H1 (cell line): Measurements from ENCODE around the gene SNX20. TPM values are rescaled to one million over a fixed set of nuclear protein-coding genes. Genes with fewer than 3 reads are reported as not detected.

Source experiments
- CTCF ChIA-PET: fragments of 300-600 bp; sonication (Branson Sonifier 250); formaldehyde crosslinking; loops from one replicate; lab custom pipeline; 2021; ENCODE audit not compliant: partially characterized antibody; lab: Charles Lee
- POLR2A ChIA-PET: fragments of 300-600 bp; sonication (Branson Sonifier 250); formaldehyde crosslinking; loops from one replicate; lab custom pipeline; 2021; ENCODE audit warnings: inconsistent platforms; ENCODE audit not compliant: partially characterized antibody; lab: Charles Lee
- DNase-seq, 2 experiments: peaks; one replicate each; pipeline versions ENCODE4 v3.0.0 to v3.0.0-alpha.2; 2010 to 2022; ENCODE audit warnings: low spot score in 2 of 2, low read depth in 1 of 2, mixed read lengths in 1 of 2
- FAIRE-seq: peaks from 2 replicates; lab custom pipeline; 2011; peaks lifted over from hg19 to GRCh38; lab: Jason Lieb, UNC
- H2AFZ ChIP-seq: 2 replicates; pipeline ENCODE4 v1.8.1; 2012; ENCODE audit warnings: low read length, inconsistent platforms
- H2AK5ac ChIP-seq: 2 replicates; pipeline ENCODE4 v1.6.1; 2013; ENCODE audit warnings: low read depth, low read length
- H2BK120ac ChIP-seq: replicated peaks from 2 replicates; pipeline ENCODE3; 2013; ENCODE audit warnings: low read depth, low read length, inconsistent platforms
- H2BK12ac ChIP-seq: 2 replicates; pipeline ENCODE4 v1.6.1; 2013; ENCODE audit warnings: low read depth, low read length
- H2BK15ac ChIP-seq: 2 replicates; pipeline ENCODE4 v1.6.1; 2013; ENCODE audit warnings: low read length
- H2BK20ac ChIP-seq: 2 replicates; pipeline ENCODE4 v1.6.1; 2013; ENCODE audit warnings: low read length
- H2BK5ac ChIP-seq: 2 replicates; pipeline ENCODE4 v1.6.1; 2013; ENCODE audit warnings: low read depth, low read length
- H3K14ac ChIP-seq: 2 replicates; pipeline ENCODE4 v1.6.1; 2013; ENCODE audit warnings: inconsistent platforms; ENCODE audit not compliant: insufficient read length
- H3K18ac ChIP-seq: 2 replicates; pipeline ENCODE4 v1.6.1; 2013; ENCODE audit warnings: low read length; ENCODE audit errors: extremely low read depth
- H3K23ac ChIP-seq: 2 replicates; pipeline ENCODE4 v1.6.1; 2013; ENCODE audit warnings: inconsistent platforms; ENCODE audit not compliant: insufficient read length
- H3K23me2 ChIP-seq: 2 replicates; pipeline ENCODE4 v1.6.1; 2013; ENCODE audit warnings: low read depth, low read length
- H3K27ac ChIP-seq: 2 replicates; pipeline ENCODE4 v1.6.1; 2011; ENCODE audit warnings: low read depth, low read length, inconsistent platforms
- H3K27me3 ChIP-seq, 4 experiments: replicated peaks in 1 of 4; 1 replicate in 1 of 4; 2 replicates in 3 of 4; pipeline versions ENCODE4 v1.6.1 to v1.8.1; 2011 to 2013; ENCODE audit warnings: low read length in 3 of 4, mild to moderate bottlenecking in 3 of 4, inconsistent platforms in 2 of 4, mixed read lengths in 2 of 4, moderate library complexity in 1 of 4; ENCODE audit not compliant: control insufficient read depth in 3 of 4, insufficient read depth in 3 of 4; ENCODE audit errors: extremely low read depth in 1 of 4
- H3K36me3 ChIP-seq, 4 experiments: 2 replicates each; pipeline versions ENCODE4 v1.6.1 to v1.8.1; 2011 to 2013; ENCODE audit warnings: mild to moderate bottlenecking in 4 of 4, low read length in 3 of 4, moderate library complexity in 2 of 4, control low read depth in 1 of 4, inconsistent platforms in 1 of 4; ENCODE audit not compliant: insufficient read depth in 4 of 4, control insufficient read depth in 2 of 4
- H3K4ac ChIP-seq: replicated peaks from 2 replicates; pipeline ENCODE3; 2013; ENCODE audit warnings: low read length, low read depth, mixed read lengths, inconsistent platforms; ENCODE audit not compliant: insufficient read length
- H3K4me1 ChIP-seq, 4 experiments: replicated peaks in 1 of 4; 1 replicate in 1 of 4; 2 replicates in 3 of 4; pipeline versions ENCODE4 v1.6.1 to v1.8.1; 2011 to 2013; ENCODE audit warnings: low read length in 3 of 4, inconsistent platforms in 2 of 4, mixed read lengths in 1 of 4; ENCODE audit not compliant: insufficient read depth in 4 of 4, control insufficient read depth in 3 of 4
- H3K4me2 ChIP-seq, 2 experiments: 2 replicates each; pipeline versions ENCODE4 v1.6.1 to v1.8.1; 2011 to 2013; ENCODE audit warnings: low read depth in 2 of 2, low read length in 2 of 2, control low read depth in 1 of 2, inconsistent platforms in 1 of 2, mild to moderate bottlenecking in 1 of 2; ENCODE audit not compliant: insufficient read depth in 1 of 2
- H3K4me3 ChIP-seq, 4 experiments: fragments of 200-600, 300-600 bp in 1 of 4; sonication (generic), shearing (Covaris generic), sonication (Bioruptor Twin) in 1 of 4; 2 replicates each; pipeline versions ENCODE4 v1.5.1 to v1.8.1; 2011 to 2016; ENCODE audit warnings: low read length in 4 of 4, low read depth in 3 of 4, control low read depth in 2 of 4, inconsistent platforms in 2 of 4, mild to moderate bottlenecking in 2 of 4, mixed read lengths in 1 of 4, moderate library complexity in 1 of 4; ENCODE audit not compliant: insufficient read depth in 2 of 4; ENCODE audit errors: extremely low read depth in 1 of 4
- H3K56ac ChIP-seq: replicated peaks from 2 replicates; pipeline ENCODE3; 2013; ENCODE audit warnings: low read depth, mild to moderate bottlenecking, mixed read lengths, low read length, inconsistent platforms; ENCODE audit not compliant: insufficient read length
- H3K79me1 ChIP-seq: 2 replicates; pipeline ENCODE4 v1.6.1; 2013; ENCODE audit warnings: low read depth, low read length, control low read depth
- H3K79me2 ChIP-seq, 2 experiments: 2 replicates each; pipeline versions ENCODE4 v1.6.1 to v1.8.1; 2012 to 2013; ENCODE audit warnings: low read length in 2 of 2, mild to moderate bottlenecking in 2 of 2, inconsistent platforms in 1 of 2; ENCODE audit not compliant: insufficient read depth in 2 of 2, control insufficient read depth in 1 of 2
- H3K9ac ChIP-seq, 4 experiments: replicated peaks in 1 of 4; 1 replicate in 1 of 4; 2 replicates in 3 of 4; pipeline versions ENCODE4 v1.6.1 to v1.8.1; 2011 to 2013; ENCODE audit warnings: low read depth in 3 of 4, low read length in 3 of 4, control low read depth in 2 of 4, mild to moderate bottlenecking in 2 of 4, moderate library complexity in 2 of 4, inconsistent platforms in 1 of 4; ENCODE audit errors: extremely low read depth in 1 of 4
- H3K9me3 ChIP-seq, 2 experiments: 2 replicates each; pipeline versions ENCODE4 v1.6.1 to v1.8.1; 2012 to 2013; ENCODE audit warnings: mild to moderate bottlenecking in 2 of 2, moderate library complexity in 2 of 2, control low read depth in 1 of 2, inconsistent platforms in 1 of 2, low read depth in 1 of 2, low read length in 1 of 2, mixed read lengths in 1 of 2; ENCODE audit not compliant: insufficient read depth in 2 of 2
- H4K20me1 ChIP-seq, 2 experiments: replicated peaks in 1 of 2; 2 replicates each; pipeline versions ENCODE3 to v1.8.1; 2011 to 2013; ENCODE audit warnings: inconsistent platforms in 2 of 2, low read length in 2 of 2, mild to moderate bottlenecking in 1 of 2; ENCODE audit not compliant: insufficient read depth in 2 of 2, control insufficient read depth in 1 of 2
- H4K5ac ChIP-seq: 2 replicates; pipeline ENCODE4 v1.6.1; 2013; ENCODE audit warnings: low read length, low read depth, mixed read lengths, inconsistent platforms; ENCODE audit not compliant: insufficient read length
- H4K8ac ChIP-seq: 2 replicates; pipeline ENCODE4 v1.8.0; 2013; ENCODE audit warnings: mild to moderate bottlenecking, moderate library complexity, low read length, inconsistent platforms; ENCODE audit not compliant: insufficient read depth; ENCODE audit errors: extremely low read depth
- H4K91ac ChIP-seq: replicated peaks from 2 replicates; pipeline ENCODE3; 2013; ENCODE audit warnings: low read length, mixed read lengths, inconsistent platforms; ENCODE audit not compliant: insufficient read length
- BRCA1 ChIP-seq: IDR thresholded peaks from 2 replicates; pipeline ENCODE4 v1.6.1; 2012; ENCODE audit warnings: low read depth, low read length, improper control_type of control experiment
- CEBPB ChIP-seq: IDR thresholded peaks from 2 replicates; pipeline ENCODE4 v1.6.1; 2012; ENCODE audit warnings: low read depth, low read length
- HDAC2 ChIP-seq, 2 experiments: fragments of 300-600 bp in 1 of 2; sonication (generic) in 1 of 2; IDR thresholded peaks; 2 replicates each; pipeline ENCODE4 v1.6.1; 2011 to 2012; ENCODE audit warnings: low read depth in 2 of 2, low read length in 2 of 2, mild to moderate bottlenecking in 2 of 2, moderate library complexity in 2 of 2, borderline replicate concordance in 1 of 2, inconsistent platforms in 1 of 2
- RNF2 ChIP-seq: fragments of 200-900, 300-1000 bp; sonication (generic); IDR thresholded peaks from 2 replicates; pipeline ENCODE4 v1.7.1; 2016; ENCODE audit warnings: borderline replicate concordance, low read depth, mild to moderate bottlenecking, antibody characterized with exemption, low read length; ENCODE audit not compliant: poor library complexity, severe bottlenecking; ENCODE audit errors: missing control alignments
- TAF1 ChIP-seq: IDR thresholded peaks from 2 replicates; pipeline ENCODE4 v1.6.1; 2011; ENCODE audit warnings: mild to moderate bottlenecking, low read depth, low read length
- TBP ChIP-seq: IDR thresholded peaks from 2 replicates; pipeline ENCODE4 v1.6.1; 2011; ENCODE audit warnings: low read depth, low read length, improper control_type of control experiment
- WGBS, 2 experiments: shearing (Covaris generic) in 1 of 2; methylation state at CpG; one replicate each; pipeline versions ENCODE4 v1.1.6 to v1.1.7; 2013 to 2015; ENCODE audit warnings: low lambda C conversion rate in 2 of 2, mixed read lengths in 2 of 2, inconsistent platforms in 1 of 2, low coverage in 1 of 2, missing lambda C conversion rate in 1 of 2; ENCODE audit not compliant: insufficient replicate concordance in 2 of 2, insufficient coverage in 1 of 2, insufficient read length in 1 of 2; ENCODE audit errors: extremely low coverage in 1 of 2, missing lambda C conversion rate in 1 of 2; 5-methylcytosine and 5-hydroxymethylcytosine counted together
- polyA plus RNA-seq, 7 experiments: library from polyadenylated mRNA; depleted of rRNA in 3 of 7; stranded (reverse) in 5 of 7; unstranded in 2 of 7; fragments of >200 nt in 5 of 7; fragments of 200-250 nt in 2 of 7; gene quantifications; 1 replicate in 5 of 7; 2 replicates in 1 of 7; 4 replicates in 1 of 7; pipeline versions ENCODE4 v1.2.1 to v1.2.3, GENCODE V29; 2011 to 2013; ENCODE audit warnings: missing spikeins in 2 of 7, mixed read lengths in 2 of 7
- total RNA-seq: library from RNA; stranded (reverse); fragmentation: NEBNext Ultra II Directional; extraction: Animal tissue kit (Norgen Biotek cat#: 25700); gene quantifications from 2 replicates; pipeline ENCODE4 v1.2.1, GENCODE V29; 2021

SNX20 gene
- total and polyA plus RNA-seq, 2 of the 8 experiments (the other 6 are each of a cell fraction or from before 2014, with no cell fraction given) = not detected

GRCh38 chr16:50646345-50646744 lies 34.8 kb downstream of the SNX20 start:
- CTCF ChIA-PET = interaction anchor here (0.7 to 1.9 kb wide), 6 partner anchors 19 to 106 kb away, joined by 3 to 6 read pairs (median 4); no protein-coding TSS in a partner anchor
- Histone ChIP-seq H3K4me2 (no peak overlapping the region), H3K9ac (no peak overlapping the region; a peak in 1 of 7 replicates), H3K14ac (no peak overlapping the region), H3K23ac (no peak overlapping the region), H3K27me3 (peaks cover 0 to 2% (median 0%) of the 10 kb centered on the region in 4 experiments; a peak in 2 of 7 replicates), H4K91ac (no peak overlapping the region), H3K36me3 (no peaks in the 10 kb centered on the region), H3K18ac (no peak overlapping the region), H4K20me1 (no peaks in the 10 kb centered on the region), H4K8ac (peak overlapping the region; percentile 31; the same call in 1 of the 2 replicates), H2BK5ac (no peak overlapping the region), H3K79me2 (no peaks in the 10 kb centered on the region), H2BK120ac (no peak overlapping the region), H4K5ac (no peak overlapping the region), H2BK20ac (no peak overlapping the region), H3K4me3 (no peak overlapping the region), H3K23me2 (no peaks in the 10 kb centered on the region), H2AFZ (no peak overlapping the region), H3K79me1 (no peaks in the 10 kb centered on the region), H3K4me1 (peaks cover 0 to 5% (median 0%) of the 10 kb centered on the region in 4 experiments; a peak in 2 of 7 replicates), H3K27ac (no peak overlapping the region), H2BK12ac (no peak overlapping the region), H3K56ac (no peak overlapping the region), H2AK5ac (no peak overlapping the region), H3K4ac (no peak overlapping the region), H3K9me3 (no peaks in the 10 kb centered on the region), H2BK15ac (no peak overlapping the region)
- no peak for TF ChIP-seq HDAC2 (IDR thresholded peaks at IDR 0.05; ENCODE audit: borderline replicate concordance in 1 of 2, low read depth in 2 of 2, low read length in 2 of 2)
- TF ChIP-seq TAF1 = no peak
- TF ChIP-seq RNF2 = no peak
- TF ChIP-seq BRCA1 = no peak
- no peak for TF ChIP-seq TBP
- TF ChIP-seq CEBPB = no peak
- POLR2A ChIA-PET = no interaction called here
- no peak for FAIRE-seq
- 85% methylated on average over 5 of the region's 8 CpGs; no CpG with 5 or more reads in 1 of the 2 experiments for WGBS, 2 experiments
- DNase-seq = no peak
